Karpas-422 (cell line): ENCODE results near the gene CAPZB. TPM values are rescaled to one million over a fixed set of nuclear protein-coding genes. Genes with fewer than 3 reads are reported as not detected.

Source experiments
- DNase-seq: peaks from one replicate; pipeline ENCODE4 v3.0.0-alpha.2; 2015
- H2AFZ ChIP-seq: fragments of 200-600 bp; sonication (generic); 2 replicates; pipeline ENCODE4 v1.6.1; 2014; ENCODE audit warnings: antibody characterized with exemption, low read length, mixed read lengths
- H3K27ac ChIP-seq: fragments of 200-600 bp; sonication (generic); 2 replicates; pipeline ENCODE4 v1.5.1; 2014; ENCODE audit warnings: mild to moderate bottlenecking, low read length, moderate library complexity
- H3K27me3 ChIP-seq: fragments of 200-600 bp; sonication (generic); 2 replicates; pipeline ENCODE4 v1.6.1; 2014; ENCODE audit warnings: low read length, mixed read lengths
- H3K36me3 ChIP-seq: fragments of 200-600 bp; sonication (generic); 2 replicates; pipeline ENCODE4 v1.6.1; 2014; ENCODE audit warnings: low read length, mixed read lengths; ENCODE audit not compliant: insufficient read depth
- H3K4me1 ChIP-seq: fragments of 200-600 bp; sonication (generic); 2 replicates; pipeline ENCODE4 v1.6.1; 2014; ENCODE audit warnings: mild to moderate bottlenecking, low read length, mixed read lengths
- H3K4me2 ChIP-seq: fragments of 200-600 bp; sonication (generic); 2 replicates; pipeline ENCODE4 v1.6.1; 2014; ENCODE audit warnings: low read length, low read depth, mild to moderate bottlenecking; ENCODE audit not compliant: poor library complexity, severe bottlenecking
- H3K4me3 ChIP-seq: fragments of 200-600 bp; sonication (generic); 2 replicates; pipeline ENCODE4 v1.5.1; 2014; ENCODE audit warnings: mild to moderate bottlenecking, antibody characterized with exemption, low read length, mixed read lengths
- H3K79me2 ChIP-seq: fragments of 200-600 bp; sonication (generic); 2 replicates; pipeline ENCODE4 v1.6.1; 2014; ENCODE audit warnings: mild to moderate bottlenecking, low read length, mixed read lengths
- H3K9ac ChIP-seq: fragments of 200-600 bp; sonication (generic); 2 replicates; pipeline ENCODE4 v1.6.0; 2014; ENCODE audit warnings: low read length
- H3K9me2 ChIP-seq: fragments of 200-600 bp; sonication (generic), shearing (Covaris generic); replicated peaks from 2 replicates; pipeline ENCODE4 v1.6.0; 2014; ENCODE audit warnings: mild to moderate bottlenecking, low read length, moderate library complexity; ENCODE audit not compliant: insufficient read depth
- H3K9me3 ChIP-seq: fragments of 300-700, 200-600 bp; sonication (generic); 2 replicates; pipeline ENCODE4 v1.6.1; 2014; ENCODE audit warnings: low read length, mixed read lengths
- H4K20me1 ChIP-seq: fragments of 200-600 bp; sonication (generic); 2 replicates; pipeline ENCODE4 v1.6.1; 2014; ENCODE audit warnings: mild to moderate bottlenecking, antibody characterized with exemption, low read length, low read depth; ENCODE audit not compliant: insufficient read depth
- total RNA-seq: library from RNA; depleted of rRNA; stranded (reverse); fragments of >200 nt; shearing (Covaris generic); gene quantifications from 2 replicates; pipeline ENCODE4 v1.2.3, GENCODE V29; 2014; ENCODE audit warnings: low replicate concordance

Gene CAPZB
- total RNA-seq, 1 experiment from 2014 or later: 55.5 TPM

GRCh38 chr1:19337289-19337688 is 148.1 kb downstream of the CAPZB start:
- Histone ChIP-seq H2AFZ (no peak overlapping the region), H3K9me3 (no peaks in the 10 kb centered on the region), H3K4me1 (no peaks in the 10 kb centered on the region), H4K20me1 (no peaks in the 10 kb centered on the region), H3K9me2 (no peaks in the 10 kb centered on the region), H3K4me3 (no peak overlapping the region), H3K9ac (no peak overlapping the region), H3K27ac (no peak overlapping the region), H3K27me3 (no peaks in the 10 kb centered on the region), H3K79me2 (0 out of 2 replicates have a peak, but pooled peaks cover 3% of the 10 kb centered on the region), H3K36me3 (no peaks in the 10 kb centered on the region; the same call in none of the 2 replicates), H3K4me2 (no peak overlapping the region)
- DNase-seq: no peak

DNA sequence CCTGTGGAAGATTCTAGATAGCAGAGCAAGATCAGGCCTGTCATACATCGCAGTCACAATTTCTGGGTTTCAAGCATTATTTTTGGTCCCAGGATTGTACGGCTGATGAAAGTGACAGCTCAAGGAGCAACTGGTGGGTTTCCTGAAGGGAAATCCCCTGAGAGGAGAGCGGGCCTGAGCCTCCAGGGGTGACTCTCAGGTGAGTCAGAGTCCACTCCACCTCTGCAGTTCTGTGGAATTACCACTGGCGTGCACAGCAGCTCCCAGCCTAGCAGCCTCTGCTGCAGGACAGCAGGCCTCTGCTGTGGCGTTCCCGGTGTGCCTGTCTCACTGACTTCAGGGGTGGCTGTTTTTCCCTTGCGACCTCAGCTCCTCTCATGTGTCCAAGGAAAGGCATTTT is 148.8 kb downstream of the CAPZB start:
- Histone ChIP-seq H3K4me3 (no peak overlapping the region), H2AFZ (no peak overlapping the region), H3K4me2 (no peak overlapping the region), H3K9me2 (no peaks in the 10 kb centered on the region), H3K4me1 (no peaks in the 10 kb centered on the region), H3K27ac (no peak overlapping the region), H3K27me3 (no peaks in the 10 kb centered on the region), H3K9me3 (no peaks in the 10 kb centered on the region), H3K36me3 (no peaks in the 10 kb centered on the region; the same call in none of the 2 replicates), H4K20me1 (no peaks in the 10 kb centered on the region), H3K9ac (no peak overlapping the region), H3K79me2 (0 out of 2 replicates have a peak, but pooled peaks cover 3% of the 10 kb centered on the region)
- no peak for DNase-seq

DNA sequence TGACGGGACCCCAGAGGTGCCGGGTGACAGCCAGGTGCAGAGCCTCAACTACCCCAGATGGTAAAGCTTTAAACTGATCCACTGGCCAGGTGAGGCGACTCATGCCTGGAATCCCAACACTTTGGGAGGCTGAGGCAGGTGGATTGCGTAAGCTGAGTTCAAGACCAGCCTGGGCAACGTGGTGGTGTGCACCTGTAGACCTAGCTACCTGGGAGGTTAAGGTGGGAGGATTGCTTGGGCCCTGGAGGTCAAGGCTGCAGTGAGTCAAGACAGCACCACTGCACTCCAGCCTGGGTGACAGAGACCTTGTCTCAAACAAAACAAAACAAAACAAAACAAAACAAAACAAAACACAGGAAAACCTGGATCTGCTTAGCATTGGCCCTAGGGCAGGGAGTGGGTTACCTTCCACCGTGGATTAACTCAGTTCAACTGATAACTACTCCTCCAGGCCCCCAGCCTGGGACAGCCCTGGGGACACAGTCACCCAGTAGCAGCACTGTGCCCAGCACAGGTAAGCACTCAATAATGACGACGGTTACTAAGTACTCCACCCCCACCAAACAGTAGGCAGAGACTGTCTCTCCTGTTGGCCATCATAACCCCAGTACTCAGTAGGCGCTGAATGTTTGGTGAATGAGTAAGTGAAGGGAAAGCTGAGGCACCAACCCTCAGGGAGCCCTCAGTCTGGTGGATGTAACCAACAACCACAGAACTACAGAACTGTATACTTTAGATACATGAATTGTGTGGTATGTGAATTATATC is 151.6 kb downstream of the CAPZB start:
- no peak for DNase-seq
- Histone ChIP-seq H3K4me3 (no peak overlapping the region), H3K9me3 (no peaks in the 10 kb centered on the region), H3K27me3 (no peaks in the 10 kb centered on the region), H3K9ac (no peak overlapping the region), H2AFZ (no peak overlapping the region), H3K4me1 (no peaks in the 10 kb centered on the region), H3K36me3 (no peaks in the 10 kb centered on the region), H3K4me2 (no peak overlapping the region), H3K79me2 (no peaks in the 10 kb centered on the region), H4K20me1 (no peaks in the 10 kb centered on the region), H3K9me2 (no peaks in the 10 kb centered on the region), H3K27ac (no peak overlapping the region)

GRCh38 chr1:19332832-19333231 is 152.5 kb downstream of the CAPZB start:
- no peak overlapping the region for H3K9ac ChIP-seq

GRCh38 chr1:19331262-19331878 is 154.0 kb downstream of the CAPZB start:
- Histone ChIP-seq H2AFZ (no peak overlapping the region), H3K4me3 (no peak overlapping the region), H3K4me2 (no peak overlapping the region), H3K9ac (no peak overlapping the region), H3K9me2 (no peaks in the 10 kb centered on the region), H3K9me3 (no peaks in the 10 kb centered on the region), H4K20me1 (no peaks in the 10 kb centered on the region), H3K27ac (no peak overlapping the region), H3K27me3 (no peaks in the 10 kb centered on the region), H3K36me3 (no peaks in the 10 kb centered on the region), H3K79me2 (no peaks in the 10 kb centered on the region), H3K4me1 (no peaks in the 10 kb centered on the region)
- DNase-seq: no peak

More at GRCh38 chr1:19332832-19333231, 152.5 kb downstream of the CAPZB start:
- H3K36me3 ChIP-seq: no peaks in the 10 kb centered on the region
- no peak for DNase-seq
- H3K79me2 ChIP-seq: no peaks in the 10 kb centered on the region
- no peak overlapping the region for H2AFZ ChIP-seq
- H3K4me2 ChIP-seq: no peak overlapping the region
- no peaks in the 10 kb centered on the region for H3K27me3 ChIP-seq
- H3K4me3 ChIP-seq: no peak overlapping the region
- H4K20me1 ChIP-seq: no peaks in the 10 kb centered on the region
- H3K9me3 ChIP-seq: no peaks in the 10 kb centered on the region
- no peaks in the 10 kb centered on the region for H3K4me1 ChIP-seq
- H3K9me2 ChIP-seq: no peaks in the 10 kb centered on the region
- no peak overlapping the region for H3K27ac ChIP-seq

DNA sequence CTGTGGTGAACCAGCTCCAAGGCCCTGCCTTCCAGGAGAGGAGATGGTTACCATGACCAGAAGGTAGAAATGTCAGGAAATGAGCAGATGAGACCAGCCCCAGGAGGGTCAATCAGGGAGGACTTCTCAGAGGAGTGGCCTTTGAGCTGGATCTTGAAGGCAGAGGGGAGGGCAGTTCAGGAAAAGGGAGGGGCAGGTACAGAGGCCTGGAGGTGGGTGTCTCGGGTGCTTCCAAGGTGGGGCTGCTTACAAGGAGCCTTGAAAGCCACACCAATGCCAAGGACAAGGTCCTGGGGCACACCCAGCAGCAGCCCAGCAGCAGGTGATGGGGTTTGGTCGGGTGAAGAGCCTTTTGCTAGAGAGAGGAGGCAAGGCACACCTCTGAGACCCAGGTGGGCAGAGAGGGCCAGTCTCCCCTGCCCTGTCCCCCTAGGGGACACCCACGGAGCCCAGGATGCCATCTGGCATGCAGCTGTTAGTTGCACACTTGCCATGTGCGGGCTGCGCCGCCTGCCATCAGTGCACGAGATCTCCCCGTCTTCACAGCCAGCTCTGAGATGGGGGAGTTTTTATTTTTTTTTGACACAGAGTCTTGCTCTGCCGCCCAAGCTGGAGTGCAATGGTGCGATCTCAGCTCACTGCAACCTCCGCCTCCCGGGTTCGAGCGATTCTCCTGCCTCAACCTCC is 154.7 kb downstream of the CAPZB start:
- Histone ChIP-seq H3K9me2 (no peaks in the 10 kb centered on the region), H3K27me3 (no peaks in the 10 kb centered on the region), H3K79me2 (no peaks in the 10 kb centered on the region), H3K4me3 (no peak overlapping the region), H3K4me1 (no peaks in the 10 kb centered on the region), H3K9ac (no peak overlapping the region), H4K20me1 (no peaks in the 10 kb centered on the region), H3K4me2 (no peak overlapping the region), H3K36me3 (no peaks in the 10 kb centered on the region), H2AFZ (no peak overlapping the region), H3K9me3 (no peaks in the 10 kb centered on the region), H3K27ac (no peak overlapping the region)
- DNase-seq: no peak

DNA sequence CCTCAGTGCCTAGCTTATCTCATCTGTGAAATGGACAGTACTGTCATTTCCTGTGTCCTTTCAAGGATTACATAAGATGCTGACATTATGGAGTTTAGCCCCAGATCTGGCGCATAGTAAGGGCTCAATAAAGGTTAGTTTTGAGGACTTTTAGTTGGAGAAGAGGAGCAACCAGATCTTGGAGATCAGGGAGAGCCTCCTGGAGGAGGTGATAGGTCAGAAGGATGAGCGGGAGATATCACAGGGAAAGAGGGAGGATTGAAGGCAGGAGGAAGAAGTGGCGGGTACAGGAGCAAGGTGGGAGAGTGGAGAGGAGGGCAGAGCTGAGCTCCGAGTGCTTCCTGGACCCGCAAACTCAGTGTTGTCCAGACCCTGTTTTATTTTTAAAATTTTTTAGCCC is 155.7 kb downstream of the CAPZB start:
- Histone ChIP-seq H3K27ac (no peak overlapping the region), H4K20me1 (no peaks in the 10 kb centered on the region), H3K9me3 (no peaks in the 10 kb centered on the region), H3K9ac (no peak overlapping the region), H2AFZ (no peak overlapping the region), H3K9me2 (no peaks in the 10 kb centered on the region), H3K79me2 (no peaks in the 10 kb centered on the region), H3K36me3 (no peaks in the 10 kb centered on the region), H3K4me2 (no peak overlapping the region), H3K27me3 (no peaks in the 10 kb centered on the region), H3K4me1 (no peaks in the 10 kb centered on the region), H3K4me3 (no peak overlapping the region)
- no peak for DNase-seq

GRCh38 chr1:19329188-19329587 is 156.2 kb downstream of the CAPZB start:
- Histone ChIP-seq H4K20me1 (no peaks in the 10 kb centered on the region), H3K9ac (no peak overlapping the region), H3K27me3 (no peaks in the 10 kb centered on the region), H3K36me3 (no peaks in the 10 kb centered on the region), H3K4me3 (no peak overlapping the region), H3K79me2 (no peaks in the 10 kb centered on the region), H3K27ac (no peak overlapping the region), H2AFZ (no peak overlapping the region), H3K9me2 (no peaks in the 10 kb centered on the region), H3K9me3 (no peaks in the 10 kb centered on the region), H3K4me2 (no peak overlapping the region), H3K4me1 (no peaks in the 10 kb centered on the region)
- DNase-seq: no peak
